IMR-90 (cell line): ENCODE data around the gene NXPH2. TPM values are rescaled to one million over a fixed set of nuclear protein-coding genes. Genes with fewer than 3 reads are reported as not detected.

Experiments
- ATAC-seq: fragments of 200-7000 bp; cut with Tn5 transposase; 2 replicates; pipeline ENCODE4 v1.9.1; 2020; ENCODE audit warnings: low read depth, mild to moderate bottlenecking, moderate library complexity
- BruUV-seq: library from RNA; stranded (reverse); fragments of 400-500 nt; replicated peaks from 2 replicates; lab custom pipeline; 2021; lab: Mats Ljungman, UMichigan
- CTCF ChIA-PET: fragments of 300-600 bp; formaldehyde crosslinking; extraction: SDS; loops from one replicate; lab custom pipeline; 2021; ENCODE audit warnings: antibody characterized with exemption; lab: Yijun Ruan, JAX
- POLR2A ChIA-PET: fragments of 300-600 bp; sonication (Branson Sonifier 250); formaldehyde crosslinking; loops from one replicate; lab custom pipeline; 2022; ENCODE audit warnings: antibody characterized with exemption; ENCODE audit not compliant: unreplicated experiment; lab: Charles Lee
- DNase-seq: peaks from one replicate; pipeline ENCODE4 v3.0.0; 2013
- H2AFZ ChIP-seq: replicated peaks from 2 replicates; pipeline ENCODE3; 2013; ENCODE audit warnings: low read length, mild to moderate bottlenecking; ENCODE audit not compliant: poor library complexity
- H2AK5ac ChIP-seq: 2 replicates; pipeline ENCODE4 v1.6.1; 2013; ENCODE audit warnings: low read depth, low read length, inconsistent platforms
- H2AK9ac ChIP-seq: replicated peaks from 2 replicates; pipeline ENCODE3; 2013; ENCODE audit warnings: mild to moderate bottlenecking, low read depth, low read length, moderate library complexity; ENCODE audit not compliant: poor library complexity
- H2BK120ac ChIP-seq: 2 replicates; pipeline ENCODE4 v1.6.1; 2013; ENCODE audit warnings: low read depth, low read length, inconsistent platforms
- H2BK15ac ChIP-seq: 3 replicates; pipeline ENCODE4 v1.6.1; 2013; ENCODE audit warnings: low read depth, low read length, inconsistent platforms
- H2BK20ac ChIP-seq: 2 replicates; pipeline ENCODE4 v1.6.1; 2013; ENCODE audit warnings: low read depth, mild to moderate bottlenecking, inconsistent platforms, low read length, moderate library complexity
- H2BK5ac ChIP-seq: 2 replicates; pipeline ENCODE4 v1.6.1; 2013; ENCODE audit warnings: mild to moderate bottlenecking, low read depth, low read length, inconsistent platforms; ENCODE audit not compliant: poor library complexity, severe bottlenecking
- H3K14ac ChIP-seq: replicated peaks from 2 replicates; pipeline ENCODE4 v1.6.1; 2013; ENCODE audit warnings: low read depth, low read length, inconsistent platforms
- H3K18ac ChIP-seq: 2 replicates; pipeline ENCODE4 v1.6.1; 2013; ENCODE audit warnings: low read depth, low read length, control low read depth
- H3K23ac ChIP-seq: 2 replicates; pipeline ENCODE4 v1.6.1; 2013; ENCODE audit warnings: low read depth, low read length, inconsistent platforms
- H3K27ac ChIP-seq: 2 replicates; pipeline ENCODE4 v1.5.1; 2013; ENCODE audit warnings: mild to moderate bottlenecking, control low read depth, low read length; ENCODE audit not compliant: insufficient read depth
- H3K27me3 ChIP-seq: 2 replicates; pipeline ENCODE4 v1.6.1; 2013; ENCODE audit warnings: low read length; ENCODE audit not compliant: control insufficient read depth, insufficient read depth
- H3K36me3 ChIP-seq: 2 replicates; pipeline ENCODE4 v1.6.1; 2013; ENCODE audit warnings: low read length, mixed read lengths; ENCODE audit not compliant: control insufficient read depth, insufficient read depth
- H3K4ac ChIP-seq: 2 replicates; pipeline ENCODE4 v1.6.1; 2013; ENCODE audit warnings: low read depth, low read length, inconsistent platforms
- H3K4me1 ChIP-seq: 2 replicates; pipeline ENCODE4 v1.6.1; 2013; ENCODE audit warnings: low read length, mixed read lengths; ENCODE audit not compliant: control insufficient read depth, insufficient read depth
- H3K4me2 ChIP-seq: 2 replicates; pipeline ENCODE4 v1.6.1; 2013; ENCODE audit warnings: low read depth, mild to moderate bottlenecking, control low read depth, low read length, moderate library complexity
- H3K4me3 ChIP-seq: 2 replicates; pipeline ENCODE4 v1.5.1; 2013; ENCODE audit warnings: low read depth, mild to moderate bottlenecking, control low read depth, low read length, moderate library complexity; ENCODE audit not compliant: insufficient read depth
- H3K56ac ChIP-seq: 2 replicates; pipeline ENCODE4 v1.6.1; 2013; ENCODE audit warnings: low read length, inconsistent platforms; ENCODE audit not compliant: insufficient read depth; ENCODE audit errors: extremely low read depth
- H3K79me1 ChIP-seq, 2 experiments: 2 replicates each; pipeline ENCODE4 v1.6.1; 2013; ENCODE audit warnings: low read length in 2 of 2, inconsistent platforms in 1 of 2, low read depth in 1 of 2
- H3K9ac ChIP-seq: 2 replicates; pipeline ENCODE4 v1.6.1; 2013; ENCODE audit warnings: low read depth, low read length, control low read depth
- H3K9me1 ChIP-seq: 2 replicates; pipeline ENCODE4 v1.6.1; 2013; ENCODE audit warnings: low read length, inconsistent platforms; ENCODE audit not compliant: insufficient read depth
- H3K9me3 ChIP-seq: 2 replicates; pipeline ENCODE4 v1.6.1; 2013; ENCODE audit warnings: low read length; ENCODE audit not compliant: control insufficient read depth, insufficient read depth
- H4K20me1 ChIP-seq: 2 replicates; pipeline ENCODE4 v1.6.1; 2013; ENCODE audit warnings: low read length, inconsistent platforms; ENCODE audit not compliant: insufficient read depth
- H4K5ac ChIP-seq: 2 replicates; pipeline ENCODE4 v1.6.1; 2013; ENCODE audit warnings: mild to moderate bottlenecking, low read depth, low read length, control low read depth
- H4K8ac ChIP-seq, 2 experiments: 2 replicates each; pipeline ENCODE4 v1.6.1; 2013; ENCODE audit warnings: low read depth in 2 of 2, low read length in 2 of 2, control low read depth in 1 of 2, inconsistent platforms in 1 of 2
- H4K91ac ChIP-seq: 2 replicates; pipeline ENCODE4 v1.6.1; 2013; ENCODE audit warnings: low read depth, low read length, inconsistent platforms; ENCODE audit not compliant: insufficient read depth
- CEBPB ChIP-seq: IDR thresholded peaks from 2 replicates; pipeline ENCODE4 v1.6.1; 2012; ENCODE audit warnings: low read depth, low read length, improper control_type of control experiment
- FOS ChIP-seq: fragments of 150-350 bp; IDR thresholded peaks from 2 replicates; pipeline ENCODE4 v1.6.1; 2016; ENCODE audit warnings: low read depth, low read length
- MAZ ChIP-seq: IDR thresholded peaks from 2 replicates; pipeline ENCODE4 v1.6.1; 2012; ENCODE audit warnings: low read depth, mild to moderate bottlenecking, low read length, improper control_type of control experiment, moderate library complexity, borderline replicate concordance
- dilution Hi-C: fragments of 300-500 bp; cut with HindIII; formaldehyde crosslinking; loops from one replicate; pipeline ENCODE4 v1.14.3; 2018; ENCODE audit warnings: low sequenced_read_pairs; ENCODE audit not compliant: unreplicated experiment
- in situ Hi-C: fragments of 300-500 bp; cut with MboI; formaldehyde crosslinking; loops from 3 replicates; pipeline ENCODE4 v1.14.3; 2019; ENCODE audit warnings: low sequenced_read_pairs, inconsistent platforms, mixed read lengths
- intact Hi-C: fragments of 100-400 bp; cut with micrococcal nuclease; formaldehyde crosslinking; loops from 2 replicates; pipeline ENCODE4 v1.10.0; 2022
- polyA plus RNA-seq, 3 experiments: library from polyadenylated mRNA; depleted of rRNA; stranded (reverse); fragments of >200 nt; gene quantifications; 2 replicates each; pipeline ENCODE4 v1.2.3, GENCODE V29; 2012; ENCODE audit warnings: low replicate concordance in 1 of 3
- total RNA-seq: library from RNA; depleted of rRNA; stranded (reverse); fragments of >200 nt; gene quantifications from 2 replicates; pipeline ENCODE4 v1.2.3, GENCODE V29; 2012
- TF ChIP-seq, protein P1 (sequence below): fragments of 150-350 bp; IDR thresholded peaks from 2 replicates; pipeline ENCODE4 v1.6.1; 2016; ENCODE audit warnings: low read depth, mild to moderate bottlenecking, low read length, moderate library complexity, borderline replicate concordance
- TF ChIP-seq, protein P2 (sequence below): fragments of 150-350 bp; IDR thresholded peaks from 2 replicates; pipeline ENCODE4 v1.6.1; 2017; ENCODE audit warnings: mild to moderate bottlenecking, antibody characterized with exemption, low read length, low read depth

Gene NXPH2
- total and polyA plus RNA-seq, 2 of the 4 experiments (the other 2 are of a cell fraction): not detected

DNA sequence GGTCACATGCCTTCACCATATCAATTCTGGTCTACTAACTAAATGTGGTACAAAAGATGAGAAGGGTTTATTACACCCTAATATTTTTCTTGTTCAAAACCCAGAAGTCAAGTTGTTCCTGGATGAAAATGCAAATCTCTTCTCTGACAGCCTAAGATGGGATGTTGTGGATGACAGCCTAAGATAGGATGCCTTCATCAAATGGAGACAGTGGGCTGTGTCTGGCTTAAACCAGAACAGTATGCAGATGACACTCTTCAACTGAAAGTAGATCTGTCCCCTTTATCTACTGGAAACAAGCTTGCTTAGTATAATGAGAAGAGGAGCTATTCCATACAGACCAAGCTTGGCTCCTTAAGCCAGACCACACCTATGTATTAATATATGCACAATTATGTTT is 17.7 kb downstream of the NXPH2 start:
- Histone ChIP-seq H2BK120ac (no peak overlapping the region), H3K36me3 (no peaks in the 10 kb centered on the region), H3K27me3 (no peaks in the 10 kb centered on the region), H2AFZ (no peak overlapping the region), H2BK5ac (no peak overlapping the region), H3K9me1 (no peaks in the 10 kb centered on the region), H2BK20ac (no peak overlapping the region), H3K14ac (no peak overlapping the region), H3K23ac (no peak overlapping the region), H4K5ac (no peak overlapping the region), H2BK15ac (no peak overlapping the region), H4K91ac (no peak overlapping the region), H3K4me2 (no peak overlapping the region), H3K9ac (no peak overlapping the region), H3K56ac (no peak overlapping the region), H2AK9ac (no peak overlapping the region), H3K4me3 (no peak overlapping the region), H3K4me1 (no peaks in the 10 kb centered on the region), H3K79me1 (no peaks in the 10 kb centered on the region), H2AK5ac (no peak overlapping the region), H4K20me1 (no peaks in the 10 kb centered on the region), H4K8ac (no peak overlapping the region), H3K9me3 (no peaks in the 10 kb centered on the region), H3K18ac (no peak overlapping the region), H3K27ac (no peak overlapping the region), H3K4ac (no peak overlapping the region)
- POLR2A ChIA-PET: no interaction called here
- CTCF ChIA-PET: interaction anchor here (1.4 kb wide), 1 partner anchor 24 kb away, joined by 5 read pairs; no protein-coding TSS in a partner anchor
- intact Hi-C loops: no loop called here
- TF ChIP-seq FOS (no peak), CEBPB (no peak), MAZ (no peak)
- TF ChIP-seq, protein P1, sequence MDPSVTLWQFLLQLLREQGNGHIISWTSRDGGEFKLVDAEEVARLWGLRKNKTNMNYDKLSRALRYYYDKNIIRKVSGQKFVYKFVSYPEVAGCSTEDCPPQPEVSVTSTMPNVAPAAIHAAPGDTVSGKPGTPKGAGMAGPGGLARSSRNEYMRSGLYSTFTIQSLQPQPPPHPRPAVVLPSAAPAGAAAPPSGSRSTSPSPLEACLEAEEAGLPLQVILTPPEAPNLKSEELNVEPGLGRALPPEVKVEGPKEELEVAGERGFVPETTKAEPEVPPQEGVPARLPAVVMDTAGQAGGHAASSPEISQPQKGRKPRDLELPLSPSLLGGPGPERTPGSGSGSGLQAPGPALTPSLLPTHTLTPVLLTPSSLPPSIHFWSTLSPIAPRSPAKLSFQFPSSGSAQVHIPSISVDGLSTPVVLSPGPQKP: no peak
- TF ChIP-seq, protein P2, sequence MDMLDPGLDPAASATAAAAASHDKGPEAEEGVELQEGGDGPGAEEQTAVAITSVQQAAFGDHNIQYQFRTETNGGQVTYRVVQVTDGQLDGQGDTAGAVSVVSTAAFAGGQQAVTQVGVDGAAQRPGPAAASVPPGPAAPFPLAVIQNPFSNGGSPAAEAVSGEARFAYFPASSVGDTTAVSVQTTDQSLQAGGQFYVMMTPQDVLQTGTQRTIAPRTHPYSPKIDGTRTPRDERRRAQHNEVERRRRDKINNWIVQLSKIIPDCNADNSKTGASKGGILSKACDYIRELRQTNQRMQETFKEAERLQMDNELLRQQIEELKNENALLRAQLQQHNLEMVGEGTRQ: no peak
- DNase-seq: no peak
- ATAC-seq: no peak
- dilution Hi-C loops: no loop called here
- in situ Hi-C loops: no loop called here
- BruUV-seq: no TSS peak
